Karpas-422 (cell line): ENCODE results near the gene KNDC1. TPM values are rescaled to one million over a fixed set of nuclear protein-coding genes. Genes with fewer than 3 reads are reported as not detected.

Source experiments
- DNase-seq: peaks from one replicate; pipeline ENCODE4 v3.0.0-alpha.2; 2015
- H2AFZ ChIP-seq: fragments of 200-600 bp; sonication (generic); 2 replicates; pipeline ENCODE4 v1.6.1; 2014; ENCODE audit warnings: antibody characterized with exemption, low read length, mixed read lengths
- H3K27ac ChIP-seq: fragments of 200-600 bp; sonication (generic); 2 replicates; pipeline ENCODE4 v1.5.1; 2014; ENCODE audit warnings: mild to moderate bottlenecking, low read length, moderate library complexity
- H3K27me3 ChIP-seq: fragments of 200-600 bp; sonication (generic); 2 replicates; pipeline ENCODE4 v1.6.1; 2014; ENCODE audit warnings: low read length, mixed read lengths
- H3K36me3 ChIP-seq: fragments of 200-600 bp; sonication (generic); 2 replicates; pipeline ENCODE4 v1.6.1; 2014; ENCODE audit warnings: low read length, mixed read lengths; ENCODE audit not compliant: insufficient read depth
- H3K4me1 ChIP-seq: fragments of 200-600 bp; sonication (generic); 2 replicates; pipeline ENCODE4 v1.6.1; 2014; ENCODE audit warnings: mild to moderate bottlenecking, low read length, mixed read lengths
- H3K4me2 ChIP-seq: fragments of 200-600 bp; sonication (generic); 2 replicates; pipeline ENCODE4 v1.6.1; 2014; ENCODE audit warnings: low read length, low read depth, mild to moderate bottlenecking; ENCODE audit not compliant: poor library complexity, severe bottlenecking
- H3K4me3 ChIP-seq: fragments of 200-600 bp; sonication (generic); 2 replicates; pipeline ENCODE4 v1.5.1; 2014; ENCODE audit warnings: mild to moderate bottlenecking, antibody characterized with exemption, low read length, mixed read lengths
- H3K79me2 ChIP-seq: fragments of 200-600 bp; sonication (generic); 2 replicates; pipeline ENCODE4 v1.6.1; 2014; ENCODE audit warnings: mild to moderate bottlenecking, low read length, mixed read lengths
- H3K9ac ChIP-seq: fragments of 200-600 bp; sonication (generic); 2 replicates; pipeline ENCODE4 v1.6.0; 2014; ENCODE audit warnings: low read length
- H3K9me2 ChIP-seq: fragments of 200-600 bp; sonication (generic), shearing (Covaris generic); replicated peaks from 2 replicates; pipeline ENCODE4 v1.6.0; 2014; ENCODE audit warnings: mild to moderate bottlenecking, low read length, moderate library complexity; ENCODE audit not compliant: insufficient read depth
- H3K9me3 ChIP-seq: fragments of 300-700, 200-600 bp; sonication (generic); 2 replicates; pipeline ENCODE4 v1.6.1; 2014; ENCODE audit warnings: low read length, mixed read lengths
- H4K20me1 ChIP-seq: fragments of 200-600 bp; sonication (generic); 2 replicates; pipeline ENCODE4 v1.6.1; 2014; ENCODE audit warnings: mild to moderate bottlenecking, antibody characterized with exemption, low read length, low read depth; ENCODE audit not compliant: insufficient read depth
- total RNA-seq: library from RNA; depleted of rRNA; stranded (reverse); fragments of >200 nt; shearing (Covaris generic); gene quantifications from 2 replicates; pipeline ENCODE4 v1.2.3, GENCODE V29; 2014; ENCODE audit warnings: low replicate concordance

The KNDC1 gene
- total RNA-seq, 1 experiment from 2014 or later = not detected

- no peaks in the 10 kb centered on the region for H3K36me3 ChIP-seq
- H4K20me1 ChIP-seq = no peaks in the 10 kb centered on the region
- H3K9me2 ChIP-seq = no peaks in the 10 kb centered on the region
- no peak overlapping the region for H3K27ac ChIP-seq
- H3K27me3 ChIP-seq = no peaks in the 10 kb centered on the region
- no peak overlapping the region for H2AFZ ChIP-seq
- H3K79me2 ChIP-seq = no peaks in the 10 kb centered on the region
- no peak overlapping the region for H3K9ac ChIP-seq
- H3K9me3 ChIP-seq = no peaks in the 10 kb centered on the region; the same call in 1 of the 2 replicates
- H3K4me3 ChIP-seq = no peak overlapping the region
- H3K4me2 ChIP-seq = no peak overlapping the region
- no peaks in the 10 kb centered on the region for H3K4me1 ChIP-seq
- no peak for DNase-seq
Measured at GRCh38 chr10:133128126-133129070, 31.6 kb upstream of the KNDC1 start.

GRCh38 chr10:133129071-133129858 lies 30.8 kb upstream of the KNDC1 start:
- H3K9me3 ChIP-seq = no peaks in the 10 kb centered on the region
- H2AFZ ChIP-seq = no peak overlapping the region
- H3K4me3 ChIP-seq = no peak overlapping the region
- H3K79me2 ChIP-seq = no peaks in the 10 kb centered on the region
- no peak overlapping the region for H3K9ac ChIP-seq
- H3K36me3 ChIP-seq = no peaks in the 10 kb centered on the region
- H3K9me2 ChIP-seq = no peaks in the 10 kb centered on the region
- H4K20me1 ChIP-seq = no peaks in the 10 kb centered on the region
- H3K4me1 ChIP-seq = no peaks in the 10 kb centered on the region
- no peak overlapping the region for H3K27ac ChIP-seq
- H3K4me2 ChIP-seq = no peak overlapping the region
- H3K27me3 ChIP-seq = no peaks in the 10 kb centered on the region
- no peak for DNase-seq

- Histone ChIP-seq H3K4me1 (no peaks in the 10 kb centered on the region), H3K9me2 (no peaks in the 10 kb centered on the region), H3K4me3 (no peak overlapping the region), H3K27me3 (no peaks in the 10 kb centered on the region), H3K36me3 (no peaks in the 10 kb centered on the region), H3K27ac (no peak overlapping the region), H3K9me3 (no peaks in the 10 kb centered on the region), H3K79me2 (no peaks in the 10 kb centered on the region), H2AFZ (no peak overlapping the region), H3K4me2 (no peak overlapping the region), H4K20me1 (no peaks in the 10 kb centered on the region), H3K9ac (no peak overlapping the region)
- no peak for DNase-seq
Measured at GRCh38 chr10:133129859-133130495, 30.0 kb upstream of the KNDC1 start.

GRCh38 chr10:133130602-133131001 lies 29.4 kb upstream of the KNDC1 start:
- Histone ChIP-seq H3K4me1 (no peaks in the 10 kb centered on the region), H3K9me2 (no peaks in the 10 kb centered on the region)

GRCh38 chr10:133131053-133131452 lies 29.0 kb upstream of the KNDC1 start:
- no peaks in the 10 kb centered on the region for H3K9me3 ChIP-seq
- H3K9me2 ChIP-seq = no peaks in the 10 kb centered on the region
- no peak overlapping the region for H3K27ac ChIP-seq
- H3K9ac ChIP-seq = no peak overlapping the region
- H3K4me3 ChIP-seq = no peak overlapping the region
- no peaks in the 10 kb centered on the region for H4K20me1 ChIP-seq
- H3K27me3 ChIP-seq = no peaks in the 10 kb centered on the region
- H3K4me2 ChIP-seq = no peak overlapping the region
- DNase-seq = no peak
- no peak overlapping the region for H2AFZ ChIP-seq
- H3K79me2 ChIP-seq = no peaks in the 10 kb centered on the region
- no peaks in the 10 kb centered on the region for H3K4me1 ChIP-seq
- H3K36me3 ChIP-seq = no peaks in the 10 kb centered on the region

More at GRCh38 chr10:133130602-133131001, 29.4 kb upstream of the KNDC1 start:
- DNase-seq = no peak
- no peaks in the 10 kb centered on the region for H4K20me1 ChIP-seq
- H2AFZ ChIP-seq = no peak overlapping the region
- no peak overlapping the region for H3K4me2 ChIP-seq
- no peak overlapping the region for H3K27ac ChIP-seq
- H3K4me3 ChIP-seq = no peak overlapping the region
- H3K9ac ChIP-seq = no peak overlapping the region
- no peaks in the 10 kb centered on the region for H3K27me3 ChIP-seq
- no peaks in the 10 kb centered on the region for H3K36me3 ChIP-seq
- H3K9me3 ChIP-seq = no peaks in the 10 kb centered on the region
- H3K79me2 ChIP-seq = no peaks in the 10 kb centered on the region

GRCh38 chr10:133131734-133132472 lies 28.1 kb upstream of the KNDC1 start:
- Histone ChIP-seq H3K9ac (no peak overlapping the region), H3K27ac (no peak overlapping the region), H3K36me3 (no peaks in the 10 kb centered on the region), H3K9me2 (no peaks in the 10 kb centered on the region), H3K4me2 (no peak overlapping the region), H2AFZ (no peak overlapping the region), H3K4me3 (no peak overlapping the region), H4K20me1 (no peaks in the 10 kb centered on the region), H3K9me3 (no peaks in the 10 kb centered on the region), H3K79me2 (no peaks in the 10 kb centered on the region), H3K4me1 (no peaks in the 10 kb centered on the region), H3K27me3 (no peaks in the 10 kb centered on the region)
- no peak for DNase-seq

GRCh38 chr10:133132473-133133291 lies 27.3 kb upstream of the KNDC1 start:
- no peaks in the 10 kb centered on the region for H3K9me2 ChIP-seq
- H3K79me2 ChIP-seq = no peaks in the 10 kb centered on the region
- no peak overlapping the region for H3K4me2 ChIP-seq
- no peaks in the 10 kb centered on the region for H3K9me3 ChIP-seq
- no peaks in the 10 kb centered on the region for H3K36me3 ChIP-seq
- H3K27ac ChIP-seq = no peak overlapping the region
- DNase-seq = no peak
- no peaks in the 10 kb centered on the region for H3K4me1 ChIP-seq
- no peaks in the 10 kb centered on the region for H3K27me3 ChIP-seq
- H3K9ac ChIP-seq = no peak overlapping the region
- no peak overlapping the region for H2AFZ ChIP-seq
- no peaks in the 10 kb centered on the region for H4K20me1 ChIP-seq
- H3K4me3 ChIP-seq = no peak overlapping the region
